IMR-90 (cell line): ENCODE results near the gene ARAP3. TPM values are rescaled to one million over a fixed set of nuclear protein-coding genes. Genes with fewer than 3 reads are reported as not detected.

ENCODE experiments used
- ATAC-seq: fragments of 200-7000 bp; cut with Tn5 transposase; 2 replicates; pipeline ENCODE4 v1.9.1; 2020; ENCODE audit warnings: low read depth, mild to moderate bottlenecking, moderate library complexity
- BruUV-seq: library from RNA; stranded (reverse); fragments of 400-500 nt; replicated peaks from 2 replicates; lab custom pipeline; 2021; lab: Mats Ljungman, UMichigan
- CTCF ChIA-PET: fragments of 300-600 bp; formaldehyde crosslinking; extraction: SDS; loops from one replicate; lab custom pipeline; 2021; ENCODE audit warnings: antibody characterized with exemption; lab: Yijun Ruan, JAX
- POLR2A ChIA-PET: fragments of 300-600 bp; sonication (Branson Sonifier 250); formaldehyde crosslinking; loops from one replicate; lab custom pipeline; 2022; ENCODE audit warnings: antibody characterized with exemption; ENCODE audit not compliant: unreplicated experiment; lab: Charles Lee
- DNase-seq: peaks from one replicate; pipeline ENCODE4 v3.0.0; 2013
- H2AFZ ChIP-seq: replicated peaks from 2 replicates; pipeline ENCODE3; 2013; ENCODE audit warnings: low read length, mild to moderate bottlenecking; ENCODE audit not compliant: poor library complexity
- H2AK5ac ChIP-seq: 2 replicates; pipeline ENCODE4 v1.6.1; 2013; ENCODE audit warnings: low read depth, low read length, inconsistent platforms
- H2AK9ac ChIP-seq: replicated peaks from 2 replicates; pipeline ENCODE3; 2013; ENCODE audit warnings: mild to moderate bottlenecking, low read depth, low read length, moderate library complexity; ENCODE audit not compliant: poor library complexity
- H2BK120ac ChIP-seq: 2 replicates; pipeline ENCODE4 v1.6.1; 2013; ENCODE audit warnings: low read depth, low read length, inconsistent platforms
- H2BK15ac ChIP-seq: 3 replicates; pipeline ENCODE4 v1.6.1; 2013; ENCODE audit warnings: low read depth, low read length, inconsistent platforms
- H2BK20ac ChIP-seq: 2 replicates; pipeline ENCODE4 v1.6.1; 2013; ENCODE audit warnings: low read depth, mild to moderate bottlenecking, inconsistent platforms, low read length, moderate library complexity
- H2BK5ac ChIP-seq: 2 replicates; pipeline ENCODE4 v1.6.1; 2013; ENCODE audit warnings: mild to moderate bottlenecking, low read depth, low read length, inconsistent platforms; ENCODE audit not compliant: poor library complexity, severe bottlenecking
- H3K14ac ChIP-seq: replicated peaks from 2 replicates; pipeline ENCODE4 v1.6.1; 2013; ENCODE audit warnings: low read depth, low read length, inconsistent platforms
- H3K18ac ChIP-seq: 2 replicates; pipeline ENCODE4 v1.6.1; 2013; ENCODE audit warnings: low read depth, low read length, control low read depth
- H3K23ac ChIP-seq: 2 replicates; pipeline ENCODE4 v1.6.1; 2013; ENCODE audit warnings: low read depth, low read length, inconsistent platforms
- H3K27ac ChIP-seq: 2 replicates; pipeline ENCODE4 v1.5.1; 2013; ENCODE audit warnings: mild to moderate bottlenecking, control low read depth, low read length; ENCODE audit not compliant: insufficient read depth
- H3K27me3 ChIP-seq: 2 replicates; pipeline ENCODE4 v1.6.1; 2013; ENCODE audit warnings: low read length; ENCODE audit not compliant: control insufficient read depth, insufficient read depth
- H3K36me3 ChIP-seq: 2 replicates; pipeline ENCODE4 v1.6.1; 2013; ENCODE audit warnings: low read length, mixed read lengths; ENCODE audit not compliant: control insufficient read depth, insufficient read depth
- H3K4ac ChIP-seq: 2 replicates; pipeline ENCODE4 v1.6.1; 2013; ENCODE audit warnings: low read depth, low read length, inconsistent platforms
- H3K4me1 ChIP-seq: 2 replicates; pipeline ENCODE4 v1.6.1; 2013; ENCODE audit warnings: low read length, mixed read lengths; ENCODE audit not compliant: control insufficient read depth, insufficient read depth
- H3K4me2 ChIP-seq: 2 replicates; pipeline ENCODE4 v1.6.1; 2013; ENCODE audit warnings: low read depth, mild to moderate bottlenecking, control low read depth, low read length, moderate library complexity
- H3K4me3 ChIP-seq: 2 replicates; pipeline ENCODE4 v1.5.1; 2013; ENCODE audit warnings: low read depth, mild to moderate bottlenecking, control low read depth, low read length, moderate library complexity; ENCODE audit not compliant: insufficient read depth
- H3K56ac ChIP-seq: 2 replicates; pipeline ENCODE4 v1.6.1; 2013; ENCODE audit warnings: low read length, inconsistent platforms; ENCODE audit not compliant: insufficient read depth; ENCODE audit errors: extremely low read depth
- H3K79me1 ChIP-seq, 2 experiments: 2 replicates each; pipeline ENCODE4 v1.6.1; 2013; ENCODE audit warnings: low read length in 2 of 2, inconsistent platforms in 1 of 2, low read depth in 1 of 2
- H3K9ac ChIP-seq: 2 replicates; pipeline ENCODE4 v1.6.1; 2013; ENCODE audit warnings: low read depth, low read length, control low read depth
- H3K9me1 ChIP-seq: 2 replicates; pipeline ENCODE4 v1.6.1; 2013; ENCODE audit warnings: low read length, inconsistent platforms; ENCODE audit not compliant: insufficient read depth
- H3K9me3 ChIP-seq: 2 replicates; pipeline ENCODE4 v1.6.1; 2013; ENCODE audit warnings: low read length; ENCODE audit not compliant: control insufficient read depth, insufficient read depth
- H4K20me1 ChIP-seq: 2 replicates; pipeline ENCODE4 v1.6.1; 2013; ENCODE audit warnings: low read length, inconsistent platforms; ENCODE audit not compliant: insufficient read depth
- H4K5ac ChIP-seq: 2 replicates; pipeline ENCODE4 v1.6.1; 2013; ENCODE audit warnings: mild to moderate bottlenecking, low read depth, low read length, control low read depth
- H4K8ac ChIP-seq, 2 experiments: 2 replicates each; pipeline ENCODE4 v1.6.1; 2013; ENCODE audit warnings: low read depth in 2 of 2, low read length in 2 of 2, control low read depth in 1 of 2, inconsistent platforms in 1 of 2
- H4K91ac ChIP-seq: 2 replicates; pipeline ENCODE4 v1.6.1; 2013; ENCODE audit warnings: low read depth, low read length, inconsistent platforms; ENCODE audit not compliant: insufficient read depth
- CTCF ChIP-seq: conservative IDR thresholded peaks from 2 replicates; pipeline ENCODE4 v1.5.1; 2012; ENCODE audit warnings: mild to moderate bottlenecking, low read depth, low read length, improper control_type of control experiment
- MXI1 ChIP-seq: IDR thresholded peaks from 2 replicates; pipeline ENCODE4 v1.6.1; 2012; ENCODE audit warnings: low read depth, mild to moderate bottlenecking, low read length, moderate library complexity, borderline replicate concordance
- RCOR1 ChIP-seq: IDR thresholded peaks from 2 replicates; pipeline ENCODE4 v1.6.1; 2012; ENCODE audit warnings: mild to moderate bottlenecking, low read length, improper control_type of control experiment; ENCODE audit not compliant: insufficient replicate concordance
- SMC3 ChIP-seq: fragments of 150-350 bp; IDR thresholded peaks from 2 replicates; pipeline ENCODE4 v1.6.1; 2016; ENCODE audit warnings: low read depth, mild to moderate bottlenecking, antibody characterized with exemption, low read length, moderate library complexity
- WGBS, 2 experiments: methylation state at CpG; one replicate each; pipeline versions ENCODE4 v1.1.5 to v1.1.7; 2013; ENCODE audit warnings: missing lambda C conversion rate in 2 of 2; ENCODE audit not compliant: insufficient read length in 1 of 2; ENCODE audit errors: extremely low coverage in 2 of 2; 5-methylcytosine and 5-hydroxymethylcytosine counted together
- dilution Hi-C: fragments of 300-500 bp; cut with HindIII; formaldehyde crosslinking; loops from one replicate; pipeline ENCODE4 v1.14.3; 2018; ENCODE audit warnings: low sequenced_read_pairs; ENCODE audit not compliant: unreplicated experiment
- in situ Hi-C: fragments of 300-500 bp; cut with MboI; formaldehyde crosslinking; loops from 3 replicates; pipeline ENCODE4 v1.14.3; 2019; ENCODE audit warnings: low sequenced_read_pairs, inconsistent platforms, mixed read lengths
- intact Hi-C: fragments of 100-400 bp; cut with micrococcal nuclease; formaldehyde crosslinking; loops from 2 replicates; pipeline ENCODE4 v1.10.0; 2022
- polyA plus RNA-seq, 3 experiments: library from polyadenylated mRNA; depleted of rRNA; stranded (reverse); fragments of >200 nt; gene quantifications; 2 replicates each; pipeline ENCODE4 v1.2.3, GENCODE V29; 2012; ENCODE audit warnings: low replicate concordance in 1 of 3
- total RNA-seq: library from RNA; depleted of rRNA; stranded (reverse); fragments of >200 nt; gene quantifications from 2 replicates; pipeline ENCODE4 v1.2.3, GENCODE V29; 2012
- TF ChIP-seq, protein P1 (sequence below): fragments of 150-350 bp; IDR thresholded peaks from 2 replicates; pipeline ENCODE4 v1.6.1; 2017; ENCODE audit warnings: mild to moderate bottlenecking, antibody characterized with exemption, low read length, low read depth

Gene ARAP3
- total and polyA plus RNA-seq, 2 of the 4 experiments (the other 2 are of a cell fraction), result 2.2 to 6.9 TPM

- DNase-seq (no peak), ATAC-seq (no peak)
- no CpG with 5 or more reads among the region's 3 CpGs for WGBS, 2 experiments
- in situ Hi-C loops, result no loop called here
- Histone ChIP-seq H3K23ac (no peak overlapping the region), H2BK20ac (no peak overlapping the region), H3K9ac (no peak overlapping the region), H2BK5ac (no peak overlapping the region), H3K4me2 (no peak overlapping the region), H2AFZ (no peak overlapping the region), H2AK5ac (no peak overlapping the region), H3K4me3 (no peak overlapping the region), H3K27me3 (peaks cover 86% of the 10 kb centered on the region), H3K18ac (no peak overlapping the region), H2AK9ac (no peak overlapping the region), H3K27ac (no peak overlapping the region), H2BK15ac (no peak overlapping the region), H3K9me3 (no peaks in the 10 kb centered on the region), H3K36me3 (no peaks in the 10 kb centered on the region), H3K9me1 (no peaks in the 10 kb centered on the region), H4K91ac (no peak overlapping the region), H3K14ac (no peak overlapping the region), H3K56ac (no peak overlapping the region), H4K8ac (no peak overlapping the region), H3K4ac (no peak overlapping the region), H4K20me1 (no peaks in the 10 kb centered on the region; the same call in 1 of the 2 replicates), H2BK120ac (no peak overlapping the region), H3K4me1 (no peaks in the 10 kb centered on the region), H4K5ac (no peak overlapping the region), H3K79me1 (no peaks in the 10 kb centered on the region)
- POLR2A ChIA-PET, result no interaction called here
- dilution Hi-C loops, result no loop called here
- intact Hi-C loops, result no loop called here
- CTCF ChIA-PET, result no interaction called here
- TF ChIP-seq CTCF, result no peak
- no peak for TF ChIP-seq SMC3
- TF ChIP-seq, protein P1, sequence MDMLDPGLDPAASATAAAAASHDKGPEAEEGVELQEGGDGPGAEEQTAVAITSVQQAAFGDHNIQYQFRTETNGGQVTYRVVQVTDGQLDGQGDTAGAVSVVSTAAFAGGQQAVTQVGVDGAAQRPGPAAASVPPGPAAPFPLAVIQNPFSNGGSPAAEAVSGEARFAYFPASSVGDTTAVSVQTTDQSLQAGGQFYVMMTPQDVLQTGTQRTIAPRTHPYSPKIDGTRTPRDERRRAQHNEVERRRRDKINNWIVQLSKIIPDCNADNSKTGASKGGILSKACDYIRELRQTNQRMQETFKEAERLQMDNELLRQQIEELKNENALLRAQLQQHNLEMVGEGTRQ, result no peak
- no peak for TF ChIP-seq MXI1
- TF ChIP-seq RCOR1, result no peak
- no TSS peak for BruUV-seq
Measured at GRCh38 chr5:141706121-141706520, 24.1 kb upstream of the ARAP3 start.
